Cardiac ventricle fibroblast (primary cell): ENCODE measurements around the gene KRTAP3-1. TPM values are rescaled to one million over a fixed set of nuclear protein-coding genes. Genes with fewer than 3 reads are reported as not detected.

Experiments used
- total RNA-seq: library from RNA; depleted of rRNA; stranded (reverse); fragments of >200 nt; gene quantifications from 2 replicates; pipeline ENCODE4 v1.2.3, GENCODE V29; 2015

KRTAP3-1 gene
- not detected in 2 replicates for total RNA-seq

DNA sequence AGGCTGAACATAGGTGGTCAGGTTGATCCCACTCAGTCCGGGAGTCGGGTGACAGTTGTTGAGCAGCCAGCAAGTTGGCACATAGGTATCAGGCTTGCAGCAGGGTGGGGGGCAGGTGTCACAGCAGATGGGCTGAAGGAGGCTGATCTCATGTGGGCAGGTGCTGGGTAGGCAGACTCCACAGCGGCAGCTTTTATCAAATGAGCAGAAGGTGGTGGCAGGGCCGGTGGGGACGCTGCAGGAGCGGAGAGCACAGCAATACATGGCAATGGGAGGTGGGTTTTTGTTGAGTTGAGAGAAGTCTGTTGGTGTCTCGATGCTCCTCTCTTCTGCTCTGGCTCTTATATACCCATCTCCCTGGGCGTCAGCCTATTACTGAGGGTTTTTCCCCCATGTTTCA lies at the start of gene KRTAP3-1:
Gene KRTAP3-1, minus strand, starts transcription at position 318 of the 400 bp plus-strand sequence. Its CDS starts 54 bp downstream, at position 264.

DNA sequence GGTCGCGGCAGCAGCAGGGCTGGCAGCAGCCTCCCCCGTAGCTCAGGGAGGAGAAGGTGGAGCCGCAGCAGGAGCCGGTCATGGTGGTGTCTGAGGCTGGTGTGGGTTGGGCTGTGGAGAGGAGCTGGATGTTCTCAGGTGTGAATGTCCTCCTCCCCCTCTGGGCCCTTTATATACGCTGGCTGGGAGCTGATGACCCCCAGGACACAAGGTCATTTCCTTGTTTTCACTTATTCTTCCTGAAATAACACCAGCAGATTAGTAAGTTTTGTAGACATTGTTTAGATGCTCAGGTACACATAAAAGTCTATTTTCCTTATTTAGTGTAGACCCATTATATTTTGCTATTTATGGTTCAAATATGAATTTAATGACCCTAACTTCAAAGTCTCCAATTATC lies 46.2 kb upstream of the KRTAP3-1 start, which contains the start of gene KRTAP2-2:
Gene KRTAP2-2, minus strand, starts transcription at position 101 of the 400 bp plus-strand sequence. Its CDS starts 19 bp downstream, at position 82.

DNA sequence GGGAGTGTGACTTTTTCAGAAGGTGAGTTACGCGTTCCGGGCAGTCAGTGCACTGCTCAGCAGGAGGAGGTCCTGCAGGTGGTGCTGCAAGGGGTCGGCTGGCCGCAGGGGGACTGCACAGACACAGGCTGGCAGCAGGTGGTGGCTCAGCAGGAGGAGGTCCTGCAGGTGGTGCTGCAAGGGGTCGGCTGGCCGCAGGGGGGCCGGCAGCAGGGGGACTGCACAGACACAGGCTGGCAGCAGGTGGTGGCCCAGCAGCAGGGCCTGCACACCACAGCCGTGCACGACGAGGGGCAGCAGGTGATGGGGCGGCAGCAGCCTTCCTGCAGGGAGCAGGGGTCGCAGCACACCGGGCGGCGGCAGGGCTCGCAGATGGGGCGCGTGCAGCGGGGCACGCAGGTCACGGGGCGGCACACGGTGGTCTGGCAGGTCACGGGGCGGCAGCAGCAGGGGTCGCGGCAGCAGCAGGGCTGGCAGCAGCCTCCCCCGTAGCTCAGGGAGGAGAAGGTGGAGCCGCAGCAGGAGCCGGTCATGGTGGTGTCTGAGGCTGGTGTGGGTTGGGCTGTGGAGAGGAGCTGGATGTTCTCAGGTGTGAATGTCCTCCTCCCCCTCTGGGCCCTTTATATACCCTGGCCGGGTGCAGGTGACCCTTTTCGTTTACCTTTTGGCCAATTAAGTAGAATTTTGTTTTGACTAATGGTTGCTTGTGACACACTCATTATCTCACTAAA lies 38.0 kb upstream of the KRTAP3-1 start, which contains the start of gene KRTAP2-1:
Gene KRTAP2-1, minus strand, starts transcription at position 582 of the 731 bp plus-strand sequence. Its CDS starts 49 bp downstream, at position 533.

DNA sequence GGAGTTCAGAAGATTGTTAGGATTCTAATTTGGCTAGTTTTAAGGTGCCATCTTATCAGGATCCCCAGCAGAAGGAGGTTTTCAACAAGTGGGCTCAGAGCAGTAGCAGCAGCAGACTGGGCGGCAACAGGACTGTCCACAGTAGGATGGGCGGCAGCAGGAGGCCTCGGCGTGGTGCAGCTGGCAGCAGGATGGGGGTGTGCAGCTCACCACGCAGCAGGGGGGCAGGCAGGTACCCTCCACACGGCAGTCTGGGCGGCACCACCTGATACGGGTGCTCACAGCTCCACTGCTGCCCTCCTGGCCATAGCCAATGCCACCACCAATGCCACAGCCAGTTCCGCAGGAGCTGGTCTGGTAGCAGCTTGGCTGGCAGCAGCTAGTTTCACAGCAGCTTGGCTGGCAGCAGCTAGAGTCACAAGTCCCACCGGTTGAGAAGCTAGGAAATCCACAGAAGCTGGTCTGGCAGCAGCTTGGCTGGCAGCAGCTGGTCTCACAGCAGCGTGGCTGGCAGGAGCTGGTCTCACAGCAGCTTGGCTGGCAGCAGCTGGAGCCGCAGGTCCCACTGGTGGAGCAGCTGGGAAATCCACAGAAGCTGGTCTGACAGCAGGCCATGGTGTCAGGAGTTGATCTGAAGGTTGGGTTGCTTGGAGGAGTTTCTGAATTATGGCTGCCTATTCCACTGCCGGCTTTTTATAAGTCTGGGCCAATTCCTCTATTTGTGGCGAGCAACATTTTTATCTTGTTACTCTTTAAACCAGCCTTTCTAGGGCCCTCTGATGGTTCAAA lies 32.0 kb upstream of the KRTAP3-1 start, which contains the start of gene KRTAP1-1:
Gene KRTAP1-1, minus strand, starts transcription at position 668 of the 789 bp plus-strand sequence. Its CDS starts 53 bp downstream, at position 615.

DNA sequence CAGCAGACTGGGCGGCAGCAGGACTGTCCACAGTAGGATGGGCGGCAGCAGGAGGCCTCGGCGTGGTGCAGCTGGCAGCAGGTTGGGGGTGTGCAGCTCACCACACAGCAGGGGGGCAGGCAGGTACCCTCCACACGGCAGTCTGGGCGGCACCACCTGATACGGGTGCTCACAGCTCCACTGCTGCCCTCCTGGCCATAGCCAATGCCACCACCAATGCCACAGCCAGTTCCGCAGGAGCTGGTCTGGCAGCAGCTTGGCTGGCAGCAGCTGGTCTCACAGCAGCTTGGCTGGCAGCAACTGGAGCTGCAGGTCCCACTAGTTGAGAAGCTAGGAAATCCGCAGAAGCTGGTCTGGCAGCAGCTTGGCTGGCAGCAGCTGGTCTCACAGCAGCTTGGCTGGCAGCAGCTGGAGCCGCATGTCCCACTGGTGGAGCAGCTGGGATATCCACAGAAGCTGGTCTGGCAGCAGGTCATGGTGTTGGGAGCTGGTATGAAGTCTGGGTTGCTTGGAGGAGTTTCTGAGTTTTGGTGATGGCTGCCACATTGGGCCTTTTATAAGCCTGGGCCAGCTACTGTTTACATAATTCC lies 25.5 kb upstream of the KRTAP3-1 start, which contains the start of gene KRTAP1-3:
Gene KRTAP1-3, minus strand, starts transcription at position 529 of the 590 bp plus-strand sequence. Its CDS starts 53 bp downstream, at position 476.

DNA sequence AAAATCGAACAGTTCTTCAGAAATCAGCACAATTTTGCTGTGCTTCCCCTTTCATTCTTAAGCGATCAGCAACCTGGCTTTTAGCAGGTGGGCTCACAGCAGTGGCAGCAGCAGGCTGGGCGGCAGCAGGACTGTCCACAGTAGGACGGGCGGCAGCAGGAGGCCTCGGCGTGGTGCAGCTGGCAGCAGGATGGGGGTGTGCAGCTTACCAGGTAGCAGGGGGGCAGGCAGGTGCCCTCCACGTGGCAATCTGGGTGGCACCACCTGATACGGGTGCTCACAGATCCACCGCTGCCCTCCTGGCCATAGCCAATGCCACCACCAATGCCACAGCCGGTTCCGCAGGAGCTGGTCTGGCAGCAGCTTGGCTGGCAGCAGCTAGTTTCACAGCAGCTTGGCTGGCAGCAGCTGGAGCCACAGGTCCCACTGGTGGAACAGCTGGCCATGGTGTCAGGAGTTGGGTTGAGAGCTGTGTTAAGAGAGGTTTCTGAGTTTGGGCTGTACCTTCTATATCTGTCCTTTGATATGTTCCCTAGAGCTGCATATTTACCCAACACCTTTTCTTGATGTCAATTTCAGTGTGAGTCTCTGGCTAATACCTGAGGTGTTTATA lies 20.8 kb upstream of the KRTAP3-1 start, which contains the start of gene KRTAP1-4:
Gene KRTAP1-4, minus strand, starts transcription at position 563 of the 613 bp plus-strand sequence. Its CDS starts 117 bp downstream, at position 446.

DNA sequence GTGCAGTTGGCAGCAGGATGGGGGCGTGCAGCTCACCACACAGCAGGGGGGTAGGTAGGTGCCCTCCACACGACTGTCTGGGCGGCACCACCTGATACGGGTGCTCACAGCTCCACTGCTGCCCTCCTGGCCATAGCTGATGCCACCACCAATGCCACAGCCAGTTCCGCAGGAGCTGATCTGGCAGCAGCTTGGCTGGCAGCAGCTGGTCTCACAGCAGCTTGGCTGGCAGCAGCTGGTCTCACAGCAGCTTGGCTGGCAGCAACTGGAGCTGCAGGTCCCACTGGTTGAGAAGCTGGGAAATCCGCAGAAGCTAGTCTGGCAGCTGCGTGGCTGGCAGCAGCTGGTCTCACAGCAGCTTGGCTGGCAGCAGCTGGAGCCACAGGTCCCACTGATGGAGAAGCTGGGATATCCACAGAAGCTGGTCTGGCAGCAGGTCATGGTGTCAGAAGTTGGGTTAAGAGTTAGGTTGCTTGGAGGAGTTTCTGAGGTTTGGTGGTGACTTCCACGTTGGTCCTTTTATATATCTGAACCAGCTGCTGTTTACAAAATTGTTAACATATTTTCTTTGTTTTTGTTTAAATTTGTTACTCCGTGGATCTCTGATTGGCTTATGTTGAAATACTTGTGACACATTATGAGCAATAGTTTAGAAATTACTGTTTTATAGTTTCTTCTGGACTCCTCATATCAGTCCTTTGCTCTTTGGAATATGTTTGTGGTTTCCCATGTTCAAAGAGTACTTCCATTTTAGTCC lies 18.0 kb upstream of the KRTAP3-1 start, which contains the start of gene KRTAP1-5:
Gene KRTAP1-5, minus strand, starts transcription at position 494 of the 757 bp plus-strand sequence. Its CDS starts 53 bp downstream, at position 441.

DNA sequence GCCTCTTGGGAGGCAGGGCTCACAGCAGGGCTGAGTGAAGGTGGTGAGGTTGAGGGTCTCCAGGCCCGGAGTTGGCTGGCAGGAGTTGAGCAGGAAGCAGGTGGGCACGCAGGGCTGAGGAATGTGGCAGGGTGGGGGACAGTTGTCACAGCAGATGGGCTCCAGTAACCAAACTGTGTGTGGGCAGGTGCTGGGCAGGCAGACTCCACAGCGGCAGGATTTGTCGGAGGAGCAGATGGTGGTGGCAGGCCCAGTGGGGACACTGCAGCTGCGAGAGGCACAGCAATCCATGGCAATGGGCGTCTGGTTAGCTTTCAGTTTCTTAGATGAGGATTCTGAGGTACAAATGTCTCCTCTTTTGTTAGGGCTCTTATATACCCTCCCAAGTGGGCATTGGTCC lies 9.4 kb downstream of the KRTAP3-1 start, which contains the start of gene KRTAP3-2:
Gene KRTAP3-2, minus strand, starts transcription at position 344 of the 400 bp plus-strand sequence. Its CDS starts 53 bp downstream, at position 291.

DNA sequence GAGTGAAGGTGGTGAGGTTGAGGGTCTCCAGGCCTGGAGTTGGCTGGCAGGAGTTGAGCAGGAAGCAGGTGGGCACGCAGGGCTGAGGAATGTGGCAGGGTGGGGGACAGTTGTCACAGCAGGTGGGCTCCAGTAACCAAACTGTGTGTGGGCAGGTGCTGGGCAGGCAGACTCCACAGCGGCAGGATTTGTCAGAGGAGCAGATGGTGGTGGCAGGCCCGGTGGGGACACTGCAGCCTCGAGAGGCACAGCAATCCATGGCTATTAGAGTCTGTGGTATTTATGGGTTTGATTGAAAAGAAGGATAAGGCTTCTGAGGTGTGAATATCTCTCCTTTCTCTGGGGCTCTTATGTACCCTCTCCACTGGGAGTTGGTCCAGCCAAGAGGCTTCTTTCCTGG lies 15.1 kb downstream of the KRTAP3-1 start, which contains the start of gene KRTAP3-3:
Gene KRTAP3-3, minus strand, starts transcription at position 326 of the 400 bp plus-strand sequence. Its CDS starts 67 bp downstream, at position 259.

DNA sequence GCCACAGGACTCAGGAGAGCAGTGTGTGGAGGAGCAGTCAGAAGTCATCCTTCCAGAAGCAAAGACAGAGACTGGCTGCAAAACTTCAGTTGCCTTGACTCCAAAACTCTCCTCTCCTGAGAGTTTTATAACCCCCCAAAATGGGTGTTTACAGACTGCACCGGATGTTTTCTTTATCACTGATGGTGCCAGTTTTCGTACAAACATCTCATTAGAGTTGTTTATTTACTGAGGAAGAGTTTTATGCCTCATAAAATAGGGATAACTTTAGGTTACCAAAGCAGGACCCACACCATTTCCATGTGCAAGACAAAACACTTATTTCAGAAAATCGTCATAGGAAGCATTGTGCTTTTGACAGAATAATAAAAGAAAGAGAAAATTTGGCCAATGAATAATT lies 24.7 kb downstream of the KRTAP3-1 start, which contains the start of gene KRT40:
Gene KRT40, minus strand, starts transcription at position 101 of the 400 bp plus-strand sequence. Its CDS starts 53 bp downstream, at position 48.

DNA sequence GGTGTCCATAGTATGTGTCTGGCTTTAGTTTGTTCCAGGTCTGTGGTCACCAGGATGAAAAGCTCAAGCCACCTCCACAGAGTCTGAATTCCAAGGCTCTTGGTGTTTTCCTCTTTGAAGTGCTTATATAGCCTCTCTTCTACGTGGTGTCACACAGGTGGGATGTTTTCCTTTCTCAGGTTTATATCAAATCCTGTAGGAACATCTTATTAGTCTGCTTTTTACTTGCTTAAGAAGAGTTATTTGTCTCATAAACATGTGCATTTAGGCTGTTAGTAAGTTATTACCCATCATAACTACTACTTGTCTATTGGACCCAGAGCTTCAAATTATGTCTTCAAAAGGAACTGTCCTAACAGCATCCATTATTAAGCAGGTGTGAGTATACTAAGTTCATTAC lies 42.1 kb downstream of the KRTAP3-1 start, which contains the start of gene KRT39:
Gene KRT39, minus strand, starts transcription at position 101 of the 400 bp plus-strand sequence. Its CDS starts 92 bp downstream, at position 9.

Other genes with a start within 250 kb of the KRTAP3-1 start
- not detected in 2 replicates for gene KRT26, start 236.9 kb downstream of the KRTAP3-1 start, total RNA-seq
- not detected in 2 replicates for gene KRT27, start 226.6 kb downstream of the KRTAP3-1 start, total RNA-seq
- not detected in 2 replicates for gene KRT28, start 209.2 kb downstream of the KRTAP3-1 start, total RNA-seq
- gene KRT10, start 186.5 kb downstream of the KRTAP3-1 start, total RNA-seq = 8.9 and 10.4 TPM in 2 replicates
- gene KRT12, start 141.9 kb downstream of the KRTAP3-1 start, total RNA-seq = not detected in 2 replicates
- not detected in 2 replicates for gene KRT20, start 123.9 kb downstream of the KRTAP3-1 start, total RNA-seq
- gene KRT23, start 71.5 kb downstream of the KRTAP3-1 start, total RNA-seq = not detected in 2 replicates
- not detected in 2 replicates for gene KRT39, start 42.2 kb downstream of the KRTAP3-1 start, total RNA-seq
- not detected in 2 replicates for gene KRT40, start 24.8 kb downstream of the KRTAP3-1 start, total RNA-seq
- gene KRTAP3-3, start 15.0 kb downstream of the KRTAP3-1 start, total RNA-seq = not detected in 2 replicates
- not detected in 2 replicates for gene KRTAP3-2, start 9.2 kb downstream of the KRTAP3-1 start, total RNA-seq
- gene KRTAP1-5, start 18.1 kb upstream of the KRTAP3-1 start, total RNA-seq = not detected in 2 replicates
- gene KRTAP1-4, start 21.1 kb upstream of the KRTAP3-1 start, total RNA-seq = not detected in 2 replicates
- not detected in 2 replicates for gene KRTAP1-3, start 25.7 kb upstream of the KRTAP3-1 start, total RNA-seq
- gene KRTAP1-1, start 32.3 kb upstream of the KRTAP3-1 start, total RNA-seq = not detected in 2 replicates
- gene KRTAP2-1, start 38.2 kb upstream of the KRTAP3-1 start, total RNA-seq = not detected in 2 replicates
- gene KRTAP2-2, start 46.1 kb upstream of the KRTAP3-1 start, total RNA-seq = not detected in 2 replicates
- gene KRTAP2-3, start 51.0 kb upstream of the KRTAP3-1 start, total RNA-seq = not detected in 2 replicates
- gene KRTAP2-4, start 56.8 kb upstream of the KRTAP3-1 start, total RNA-seq = not detected in 2 replicates
- gene KRTAP4-7, start 75.0 kb upstream of the KRTAP3-1 start, total RNA-seq = not detected in 2 replicates
- gene KRTAP4-8, start 89.0 kb upstream of the KRTAP3-1 start, total RNA-seq = not detected in 2 replicates
- gene KRTAP4-16, start 93.1 kb upstream of the KRTAP3-1 start, total RNA-seq = not detected in 2 replicates
- gene KRTAP4-9, start 96.3 kb upstream of the KRTAP3-1 start, total RNA-seq = not detected in 2 replicates
- not detected in 2 replicates for gene KRTAP4-11, start 109.2 kb upstream of the KRTAP3-1 start, total RNA-seq
- not detected in 2 replicates for gene KRTAP4-12, start 115.1 kb upstream of the KRTAP3-1 start, total RNA-seq
- gene KRTAP4-6, start 131.4 kb upstream of the KRTAP3-1 start, total RNA-seq = not detected in 2 replicates
- not detected in 2 replicates for gene KRTAP4-5, start 140.7 kb upstream of the KRTAP3-1 start, total RNA-seq
- not detected in 2 replicates for gene KRTAP4-4, start 151.6 kb upstream of the KRTAP3-1 start, total RNA-seq
- not detected in 2 replicates for gene KRTAP4-3, start 159.1 kb upstream of the KRTAP3-1 start, total RNA-seq
- gene KRTAP4-2, start 169.1 kb upstream of the KRTAP3-1 start, total RNA-seq = not detected in 2 replicates
- not detected in 2 replicates for gene KRTAP4-1, start 175.8 kb upstream of the KRTAP3-1 start, total RNA-seq
- not detected in 2 replicates for gene KRTAP9-1, start 180.8 kb upstream of the KRTAP3-1 start, total RNA-seq
- not detected in 2 replicates for gene KRTAP9-2, start 217.5 kb upstream of the KRTAP3-1 start, total RNA-seq
- gene KRTAP9-3, start 223.3 kb upstream of the KRTAP3-1 start, total RNA-seq = not detected in 2 replicates
- gene KRTAP9-8, start 228.9 kb upstream of the KRTAP3-1 start, total RNA-seq = not detected in 2 replicates
- gene KRTAP9-4, start 240.6 kb upstream of the KRTAP3-1 start, total RNA-seq = not detected in 2 replicates
- not detected in 2 replicates for gene KRTAP9-9, start 246.3 kb upstream of the KRTAP3-1 start, total RNA-seq